ENCODE data around the gene THBS2. TPM values are rescaled to one million over a fixed set of nuclear protein-coding genes. Genes with fewer than 3 reads are reported as not detected.

The THBS2 gene
- total and polyA plus RNA-seq, 4 donors, result 68.6 to 1,026 (median 539) TPM

DNA sequence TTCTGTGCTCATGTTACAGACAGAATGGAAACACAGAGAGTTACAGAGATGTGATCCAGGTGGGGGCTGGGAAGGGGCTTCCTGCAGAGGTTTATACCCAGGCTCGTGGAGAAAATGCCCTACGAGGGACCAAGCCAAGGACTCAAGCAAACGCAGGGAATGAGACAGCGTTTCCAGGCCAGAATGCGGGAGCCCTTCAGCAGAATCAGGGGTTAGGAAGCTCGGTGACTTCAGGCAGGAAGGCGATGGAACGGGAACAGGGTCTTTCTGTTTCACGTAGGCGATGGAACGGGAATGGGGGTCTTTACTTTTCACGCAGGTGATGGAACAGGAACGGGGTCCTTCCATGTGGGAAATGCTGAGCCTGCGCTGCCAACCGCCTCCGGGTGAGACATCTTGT, 82.6 kb downstream of the THBS2 start:
- intact Hi-C loops (cut with DNase I), result loop anchor here in 1 of 2 donors (5.0 kb wide), 2 partner anchors 81 to 209 kb away; partner anchors contain the start of gene THBS2
- ATAC-seq (ENCODE audit: low FRiP score) (no peak), DNase-seq (no peak)
- no peak overlapping the region for H3K4me3 ChIP-seq (ENCODE audit: low read length in 2 of 2)
- 85 to 94% methylated on average over 16 of the region's 16 CpGs for WGBS, 2 donors
- no peaks in the 10 kb centered on the region for H3K36me3 ChIP-seq (ENCODE audit: control insufficient read depth in 1 of 2, insufficient read depth in 2 of 2, low read length in 1 of 2)
- H3K4me1 ChIP-seq (ENCODE audit: control insufficient read depth in 1 of 2, insufficient read depth in 2 of 2, low read length in 2 of 2), result no peaks in the 10 kb centered on the region
- H3K27me3 ChIP-seq (ENCODE audit: control insufficient read depth in 1 of 2, insufficient read depth in 2 of 2, low read length in 1 of 2), result no peaks in the 10 kb centered on the region
- H3K9me3 ChIP-seq (ENCODE audit: control insufficient read depth, low read length), result no peaks in the 10 kb centered on the region
- peak overlapping the region; percentile 38 to 88 for H3K27ac ChIP-seq (ENCODE audit: low read depth in 1 of 2, low read length in 2 of 2)

DNA sequence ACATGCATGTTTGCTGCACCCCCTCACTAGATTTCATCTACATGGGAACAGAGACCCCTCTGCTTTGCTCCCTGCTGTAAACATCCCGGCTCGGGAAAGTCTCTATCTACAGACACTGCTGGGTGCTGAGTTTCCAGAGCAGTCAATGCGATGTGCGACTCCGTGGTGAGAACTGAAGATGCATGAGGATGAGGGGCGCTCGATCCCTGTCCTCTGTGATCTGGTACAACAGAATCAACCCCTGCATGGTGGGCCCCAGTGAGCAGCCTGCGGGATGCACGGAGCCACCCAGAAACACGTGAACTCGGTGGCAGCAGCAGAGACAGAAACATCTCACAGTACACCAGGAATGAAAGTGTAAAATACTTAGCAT, 83.1 kb downstream of the THBS2 start:
- DNase-seq (no peak), ATAC-seq (ENCODE audit: low FRiP score) (no peak)
- H3K27me3 ChIP-seq (ENCODE audit: control insufficient read depth in 1 of 2, insufficient read depth in 2 of 2, low read length in 1 of 2), result no peaks in the 10 kb centered on the region
- peak overlapping the region; percentile 88 to 91 for H3K27ac ChIP-seq (ENCODE audit: low read depth in 1 of 2, low read length in 2 of 2)
- intact Hi-C loops (cut with DNase I), result loop anchor here in 1 of 2 donors (5.0 kb wide), 2 partner anchors 82 to 208 kb away; partner anchors contain the start of gene THBS2
- WGBS, 2 donors, result 85 to 86% methylated on average over 11 of the region's 11 CpGs
- no peak overlapping the region for H3K4me3 ChIP-seq (ENCODE audit: low read length in 2 of 2)
- H3K36me3 ChIP-seq (ENCODE audit: control insufficient read depth in 1 of 2, insufficient read depth in 2 of 2, low read length in 1 of 2), result no peaks in the 10 kb centered on the region
- H3K9me3 ChIP-seq (ENCODE audit: control insufficient read depth, low read length), result no peaks in the 10 kb centered on the region
- H3K4me1 ChIP-seq (ENCODE audit: control insufficient read depth in 1 of 2, insufficient read depth in 2 of 2, low read length in 2 of 2), result no peaks in the 10 kb centered on the region

DNA sequence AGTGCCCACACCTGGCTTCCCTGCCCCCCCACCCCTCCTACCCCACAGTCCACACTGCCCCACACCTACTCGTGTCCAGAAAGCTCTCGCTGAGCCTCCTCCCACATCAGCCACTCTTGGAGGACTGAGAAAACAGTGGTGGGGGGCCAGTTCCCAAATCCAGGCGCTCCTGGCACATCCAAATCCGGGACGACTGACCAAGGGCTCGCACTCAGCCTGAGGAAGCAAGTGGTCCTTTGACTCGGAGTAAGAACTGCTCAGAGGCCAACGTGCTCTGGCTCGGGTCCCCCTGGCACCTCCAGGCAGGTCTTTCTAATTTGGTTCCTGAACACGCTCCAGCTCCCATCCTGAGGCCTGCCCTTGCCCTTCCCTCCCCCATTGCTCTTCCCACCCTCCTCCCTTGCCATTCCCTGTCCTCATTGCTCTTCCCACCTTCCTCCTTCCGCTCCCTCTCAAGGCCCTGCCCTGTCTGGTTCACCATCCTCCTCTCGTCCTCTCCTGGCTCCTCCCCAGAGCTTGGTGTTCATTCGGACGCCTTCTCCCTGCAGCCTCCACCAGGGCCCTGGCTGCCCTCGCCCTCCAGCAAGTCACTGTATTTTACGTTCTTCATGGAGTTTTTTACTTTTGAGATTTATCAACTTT, 83.6 kb downstream of the THBS2 start:
- H3K4me3 ChIP-seq (ENCODE audit: low read length in 2 of 2), result no peak overlapping the region
- no peak for ATAC-seq (ENCODE audit: low FRiP score)
- no peaks in the 10 kb centered on the region for H3K4me1 ChIP-seq (ENCODE audit: control insufficient read depth in 1 of 2, insufficient read depth in 2 of 2, low read length in 2 of 2)
- intact Hi-C loops (cut with DNase I), result loop anchor here in 1 of 2 donors (5.0 to 10.0 kb wide), 3 partner anchors 82 to 208 kb away; partner anchors contain the start of gene THBS2
- peak in 1 of 2 donors; percentile 77 for DNase-seq
- H3K27ac ChIP-seq (ENCODE audit: low read depth in 1 of 2, low read length in 2 of 2), result peak overlapping the region; percentile 88 to 91
- WGBS, 2 donors, result 8 to 15% methylated on average over 16 of the region's 16 CpGs
- no peaks in the 10 kb centered on the region for H3K36me3 ChIP-seq (ENCODE audit: control insufficient read depth in 1 of 2, insufficient read depth in 2 of 2, low read length in 1 of 2)
- H3K9me3 ChIP-seq (ENCODE audit: control insufficient read depth, low read length), result no peaks in the 10 kb centered on the region
- no peaks in the 10 kb centered on the region for H3K27me3 ChIP-seq (ENCODE audit: control insufficient read depth in 1 of 2, insufficient read depth in 2 of 2, low read length in 1 of 2)

- no peaks in the 10 kb centered on the region for H3K36me3 ChIP-seq (ENCODE audit: control insufficient read depth in 1 of 2, insufficient read depth in 2 of 2, low read length in 1 of 2)
- 53 to 57% methylated on average over 17 of the region's 17 CpGs for WGBS, 2 donors
- peak overlapping the region; percentile 88 to 91 for H3K27ac ChIP-seq (ENCODE audit: low read depth in 1 of 2, low read length in 2 of 2)
- no peaks in the 10 kb centered on the region for H3K4me1 ChIP-seq (ENCODE audit: control insufficient read depth in 1 of 2, insufficient read depth in 2 of 2, low read length in 2 of 2)
- intact Hi-C loops (cut with DNase I), result loop anchor here in 1 of 2 donors (10.0 kb wide), 1 partner anchor 125 kb away; no protein-coding TSS in a partner anchor
- DNase-seq (no peak), ATAC-seq (ENCODE audit: low FRiP score) (no peak)
- no peaks in the 10 kb centered on the region for H3K27me3 ChIP-seq (ENCODE audit: control insufficient read depth in 1 of 2, insufficient read depth in 2 of 2, low read length in 1 of 2)
- H3K4me3 ChIP-seq (ENCODE audit: low read length in 2 of 2), result no peak overlapping the region
- H3K9me3 ChIP-seq (ENCODE audit: control insufficient read depth, low read length), result no peaks in the 10 kb centered on the region
These were observed 84.3 kb downstream of the THBS2 start for GRCh38 chr6:169169375-169169774.

GRCh38 chr6:169168706-169169105, 84.9 kb downstream of the THBS2 start:
- no peaks in the 10 kb centered on the region for H3K36me3 ChIP-seq (ENCODE audit: control insufficient read depth in 1 of 2, insufficient read depth in 2 of 2, low read length in 1 of 2)
- H3K27ac ChIP-seq (ENCODE audit: low read depth in 1 of 2, low read length in 2 of 2), result peak overlapping the region; percentile 91 to 99
- H3K4me1 ChIP-seq (ENCODE audit: control insufficient read depth in 1 of 2, insufficient read depth in 2 of 2, low read length in 2 of 2), result no peaks in the 10 kb centered on the region
- H3K4me3 ChIP-seq (ENCODE audit: low read length in 2 of 2), result no peak overlapping the region
- WGBS, 2 donors, result 44 to 46% methylated on average over 16 of the region's 16 CpGs
- no peaks in the 10 kb centered on the region for H3K9me3 ChIP-seq (ENCODE audit: control insufficient read depth, low read length)
- H3K27me3 ChIP-seq (ENCODE audit: control insufficient read depth in 1 of 2, insufficient read depth in 2 of 2, low read length in 1 of 2), result no peaks in the 10 kb centered on the region
- DNase-seq (no peak), ATAC-seq (ENCODE audit: low FRiP score) (no peak)
- intact Hi-C loops (cut with DNase I), result loop anchor here in 1 of 2 donors (1.0 to 10.0 kb wide), 2 partner anchors 98 to 124 kb away; no protein-coding TSS in a partner anchor

DNA sequence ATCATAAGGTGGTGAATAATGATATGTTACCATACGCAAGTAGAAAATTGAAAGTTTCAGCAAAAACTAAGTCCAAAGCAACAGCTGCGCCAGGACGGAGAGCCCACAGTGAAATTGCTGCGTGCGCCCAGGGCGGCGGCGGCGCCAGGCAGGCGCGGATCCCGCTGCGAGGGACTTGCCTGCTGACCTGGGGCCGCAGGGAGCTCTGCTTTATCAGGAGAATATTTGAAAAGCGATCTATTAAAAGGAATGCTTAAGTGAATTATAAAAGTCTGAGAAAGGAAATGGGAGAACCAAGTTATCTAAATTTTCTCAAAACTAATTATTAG, 85.4 kb downstream of the THBS2 start:
- intact Hi-C loops (cut with DNase I), result loop anchor here in 1 of 2 donors (1.0 to 10.0 kb wide), 2 partner anchors 98 to 123 kb away; no protein-coding TSS in a partner anchor
- Histone ChIP-seq H3K27ac (ENCODE audit: low read depth in 1 of 2, low read length in 2 of 2) (peak overlapping the region; percentile 91 to 99), H3K4me1 (ENCODE audit: control insufficient read depth in 1 of 2, insufficient read depth in 2 of 2, low read length in 2 of 2) (no peaks in the 10 kb centered on the region), H3K9me3 (ENCODE audit: control insufficient read depth, low read length) (no peaks in the 10 kb centered on the region), H3K36me3 (ENCODE audit: control insufficient read depth in 1 of 2, insufficient read depth in 2 of 2, low read length in 1 of 2) (no peaks in the 10 kb centered on the region), H3K27me3 (ENCODE audit: control insufficient read depth in 1 of 2, insufficient read depth in 2 of 2, low read length in 1 of 2) (no peaks in the 10 kb centered on the region), H3K4me3 (ENCODE audit: low read length in 2 of 2) (no peak overlapping the region)
- WGBS, 2 donors, result 23 to 34% methylated on average over 15 of the region's 15 CpGs
- ATAC-seq (ENCODE audit: low FRiP score) (peak; percentile 49), DNase-seq (peak in 1 of 2 donors; percentile 73)

- H3K27ac ChIP-seq (ENCODE audit: low read depth in 1 of 2, low read length in 2 of 2), result peak overlapping the region; percentile 91 to 97
- H3K4me1 ChIP-seq (ENCODE audit: control insufficient read depth in 1 of 2, insufficient read depth in 2 of 2, low read length in 2 of 2), result no peaks in the 10 kb centered on the region
- no peaks in the 10 kb centered on the region for H3K27me3 ChIP-seq (ENCODE audit: control insufficient read depth in 1 of 2, insufficient read depth in 2 of 2, low read length in 1 of 2)
- no peaks in the 10 kb centered on the region for H3K36me3 ChIP-seq (ENCODE audit: control insufficient read depth in 1 of 2, insufficient read depth in 2 of 2, low read length in 1 of 2)
- intact Hi-C loops (cut with DNase I), result loop anchor here in 1 of 2 donors (1.0 to 10.0 kb wide), 2 partner anchors 97 to 123 kb away; no protein-coding TSS in a partner anchor
- no peak overlapping the region for H3K4me3 ChIP-seq (ENCODE audit: low read length in 2 of 2)
- ATAC-seq (ENCODE audit: low FRiP score) (peak; percentile 71), DNase-seq (peak; percentile 94 to 95)
- H3K9me3 ChIP-seq (ENCODE audit: control insufficient read depth, low read length), result no peaks in the 10 kb centered on the region
- WGBS, 2 donors, result 25 to 30% methylated on average over 37 of the region's 37 CpGs
These were observed 85.9 kb downstream of the THBS2 start for GRCh38 chr6:169167581-169168301.

DNA sequence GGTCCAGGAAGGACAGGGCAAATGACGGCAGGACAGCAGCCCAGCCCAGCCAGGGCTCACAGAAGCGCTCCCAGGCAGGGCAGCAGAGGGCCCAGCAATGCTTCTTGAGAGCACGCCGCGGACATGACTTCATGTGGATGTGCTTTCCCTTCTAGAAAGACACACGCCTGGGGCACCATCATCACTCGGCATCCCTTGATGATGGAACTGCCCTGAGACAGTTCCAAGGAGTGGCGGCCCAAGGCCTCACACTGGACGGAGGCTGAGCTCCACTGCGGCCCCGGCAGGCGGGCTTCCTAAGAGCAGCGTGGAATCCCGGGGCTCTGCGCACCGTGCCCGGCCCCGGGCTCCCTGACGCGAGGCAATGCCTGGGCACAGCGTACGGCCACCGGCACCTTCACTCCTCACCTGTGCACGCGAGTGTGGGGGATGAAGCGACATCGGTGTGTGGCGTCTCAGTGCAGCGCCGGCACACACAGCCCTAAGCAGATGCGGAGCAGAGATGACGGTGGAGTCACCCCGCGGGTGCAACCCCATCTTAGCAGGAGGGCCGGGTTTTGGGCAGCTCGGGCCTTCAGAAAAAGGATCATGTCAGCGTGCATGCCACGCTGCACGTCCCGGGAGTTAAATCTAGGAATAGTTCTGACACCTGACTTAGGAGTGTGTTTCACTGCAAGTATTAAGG, 86.6 kb downstream of the THBS2 start:
- Histone ChIP-seq H3K27me3 (ENCODE audit: control insufficient read depth in 1 of 2, insufficient read depth in 2 of 2, low read length in 1 of 2) (no peaks in the 10 kb centered on the region), H3K4me1 (ENCODE audit: control insufficient read depth in 1 of 2, insufficient read depth in 2 of 2, low read length in 2 of 2) (no peaks in the 10 kb centered on the region), H3K36me3 (ENCODE audit: control insufficient read depth in 1 of 2, insufficient read depth in 2 of 2, low read length in 1 of 2) (no peaks in the 10 kb centered on the region), H3K27ac (ENCODE audit: low read depth in 1 of 2, low read length in 2 of 2) (peak overlapping the region; percentile 87 to 97), H3K9me3 (ENCODE audit: control insufficient read depth, low read length) (no peaks in the 10 kb centered on the region), H3K4me3 (ENCODE audit: low read length in 2 of 2) (no peak overlapping the region)
- intact Hi-C loops (cut with DNase I), result loop anchor here in 1 of 2 donors (10.0 kb wide), 1 partner anchor 122 kb away; no protein-coding TSS in a partner anchor
- no peak for DNase-seq
- 94 to 95% methylated on average over 40 of the region's 40 CpGs for WGBS, 2 donors
- no peak for ATAC-seq (ENCODE audit: low FRiP score)

Data from aorta (tissue), 5 donors.